ENCODE measurements around the gene MPPED2. TPM values are rescaled to one million over a fixed set of nuclear protein-coding genes. Genes with fewer than 3 reads are reported as not detected.

Gene MPPED2
- total and polyA plus RNA-seq, 8 donors, result 2.0 to 5.0 (median 3.8) TPM

DNA sequence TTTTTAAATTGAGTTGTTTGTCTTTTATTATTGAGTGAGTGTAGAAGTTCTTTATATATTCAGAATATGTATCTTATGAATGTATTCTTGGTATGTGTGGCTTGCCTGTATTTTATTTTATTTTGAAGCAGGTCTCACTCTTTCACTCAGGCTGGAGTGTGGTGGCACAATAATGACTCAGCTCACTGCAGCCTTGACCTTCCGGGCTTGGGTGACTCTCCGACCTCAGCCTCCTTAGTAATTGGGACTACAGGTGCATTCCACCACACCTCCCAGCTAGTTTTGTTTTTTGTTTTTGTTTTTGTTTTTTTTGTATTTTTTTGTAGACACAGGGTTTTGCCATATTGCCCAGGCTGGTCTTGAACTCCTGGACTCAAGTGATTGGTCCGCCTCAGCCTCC is 24.5 kb upstream of the MPPED2 start:
- 61 to 75% methylated on average over 3 of the region's 3 CpGs for WGBS, 2 donors
- DNase-seq (no peak), ATAC-seq (no peak), FAIRE-seq (no peak)
- TF ChIP-seq, protein P1, sequence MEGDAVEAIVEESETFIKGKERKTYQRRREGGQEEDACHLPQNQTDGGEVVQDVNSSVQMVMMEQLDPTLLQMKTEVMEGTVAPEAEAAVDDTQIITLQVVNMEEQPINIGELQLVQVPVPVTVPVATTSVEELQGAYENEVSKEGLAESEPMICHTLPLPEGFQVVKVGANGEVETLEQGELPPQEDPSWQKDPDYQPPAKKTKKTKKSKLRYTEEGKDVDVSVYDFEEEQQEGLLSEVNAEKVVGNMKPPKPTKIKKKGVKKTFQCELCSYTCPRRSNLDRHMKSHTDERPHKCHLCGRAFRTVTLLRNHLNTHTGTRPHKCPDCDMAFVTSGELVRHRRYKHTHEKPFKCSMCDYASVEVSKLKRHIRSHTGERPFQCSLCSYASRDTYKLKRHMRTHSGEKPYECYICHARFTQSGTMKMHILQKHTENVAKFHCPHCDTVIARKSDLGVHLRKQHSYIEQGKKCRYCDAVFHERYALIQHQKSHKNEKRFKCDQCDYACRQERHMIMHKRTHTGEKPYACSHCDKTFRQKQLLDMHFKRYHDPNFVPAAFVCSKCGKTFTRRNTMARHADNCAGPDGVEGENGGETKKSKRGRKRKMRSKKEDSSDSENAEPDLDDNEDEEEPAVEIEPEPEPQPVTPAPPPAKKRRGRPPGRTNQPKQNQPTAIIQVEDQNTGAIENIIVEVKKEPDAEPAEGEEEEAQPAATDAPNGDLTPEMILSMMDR (IDR thresholded peaks at IDR 0.05), result no peak
- Histone ChIP-seq H3K4me1 (no peaks in the 10 kb centered on the region), H3K4me3 (no peak overlapping the region), H3K27me3 (no peaks in the 10 kb centered on the region), H3K9me3 (no peaks in the 10 kb centered on the region), H3K36me3 (no peaks in the 10 kb centered on the region), H3K27ac (no peak overlapping the region)
- intact Hi-C loops (cut with DNase I), result no loop called here

DNA sequence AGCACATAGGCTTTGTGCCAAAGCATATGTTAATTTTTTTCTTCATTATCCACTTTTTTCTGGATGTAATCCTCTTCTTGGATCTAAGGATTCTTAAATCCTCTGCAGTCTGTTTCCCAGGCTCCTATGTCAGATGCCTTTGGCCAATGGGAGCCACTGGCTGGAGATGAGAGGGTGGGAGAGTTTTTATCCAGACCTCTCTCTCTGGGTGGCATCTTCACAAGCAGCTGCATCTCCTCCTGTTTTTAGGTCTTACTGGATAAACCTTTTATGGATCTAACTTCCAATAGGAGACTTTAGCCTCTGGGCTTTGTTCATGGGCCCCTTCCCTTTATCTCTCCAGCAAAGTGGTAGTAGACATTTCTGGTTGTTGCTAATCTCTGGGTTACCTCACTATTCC is 22.4 kb upstream of the MPPED2 start:
- TF ChIP-seq, protein P1 (IDR thresholded peaks at IDR 0.05), result no peak
- no peak overlapping the region for H3K27ac ChIP-seq

GRCh38 chr11:30605036-30605605 is 19.0 kb upstream of the MPPED2 start:
- TF ChIP-seq, protein P1 (IDR thresholded peaks at IDR 0.05), result no peak
- Histone ChIP-seq H3K27me3 (no peaks in the 10 kb centered on the region), H3K4me3 (no peak overlapping the region), H3K9me3 (no peaks in the 10 kb centered on the region), H3K36me3 (no peaks in the 10 kb centered on the region), H3K27ac (no peak overlapping the region), H3K4me1 (no peaks in the 10 kb centered on the region)
- ATAC-seq, result no peak
- 14 to 15% methylated on average over 3 of the region's 3 CpGs for WGBS, 2 donors
- DNase-seq, result no peak
- intact Hi-C loops (cut with DNase I), result no loop called here
- no peak for FAIRE-seq

More for the DNA sequence above, 22.4 kb upstream of the MPPED2 start:
- H3K9me3 ChIP-seq, result no peaks in the 10 kb centered on the region
- no peak for FAIRE-seq
- intact Hi-C loops (cut with DNase I), result no loop called here
- no peak for DNase-seq
- no peaks in the 10 kb centered on the region for H3K4me1 ChIP-seq
- no peak for ATAC-seq
- H3K36me3 ChIP-seq, result no peaks in the 10 kb centered on the region
- H3K27me3 ChIP-seq, result no peaks in the 10 kb centered on the region
- H3K4me3 ChIP-seq, result no peak overlapping the region

DNA sequence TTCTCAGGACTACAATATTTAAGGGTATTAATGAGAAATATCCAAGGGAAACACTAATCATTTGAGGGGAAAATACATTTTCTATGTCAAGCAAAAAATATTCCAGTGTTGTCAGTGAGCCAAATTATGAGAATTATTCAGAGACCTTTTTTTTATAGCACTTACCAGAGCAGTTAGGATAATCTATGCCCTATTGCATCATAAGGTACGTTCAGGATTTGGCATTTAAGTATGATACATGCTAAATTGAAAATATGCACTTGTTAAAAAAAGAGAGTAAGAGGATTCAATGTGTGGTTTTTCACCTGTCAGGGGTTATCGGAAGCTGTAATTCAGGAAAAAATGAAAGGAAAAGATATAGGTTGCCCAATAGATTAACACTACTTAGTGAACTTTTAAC is 17.2 kb upstream of the MPPED2 start:
- Histone ChIP-seq H3K4me1 (no peaks in the 10 kb centered on the region), H3K9me3 (no peaks in the 10 kb centered on the region), H3K36me3 (no peaks in the 10 kb centered on the region), H3K4me3 (no peak overlapping the region), H3K27ac (no peak overlapping the region), H3K27me3 (no peaks in the 10 kb centered on the region)
- no peak for DNase-seq
- 40 to 50% methylated on average over 2 of the region's 2 CpGs for WGBS, 2 donors
- no peak for FAIRE-seq
- ATAC-seq, result no peak
- intact Hi-C loops (cut with DNase I), result no loop called here
- TF ChIP-seq, protein P1 (IDR thresholded peaks at IDR 0.05), result no peak

- H3K4me3 ChIP-seq, result no peak overlapping the region
- ATAC-seq, result no peak
- H3K4me1 ChIP-seq, result no peaks in the 10 kb centered on the region
- no peaks in the 10 kb centered on the region for H3K36me3 ChIP-seq
- no peaks in the 10 kb centered on the region for H3K9me3 ChIP-seq
- no peak overlapping the region for H3K27ac ChIP-seq
- no peak for DNase-seq
- FAIRE-seq, result no peak
- intact Hi-C loops (cut with DNase I), result no loop called here
- no peaks in the 10 kb centered on the region for H3K27me3 ChIP-seq
- TF ChIP-seq, protein P1 (IDR thresholded peaks at IDR 0.05), result no peak
- WGBS, 2 donors, result 52 to 56% methylated on average over 2 of the region's 2 CpGs
Observed at GRCh38 chr11:30596832-30597231, 10.7 kb upstream of the MPPED2 start.

Data from pancreas (tissue), 10 donors.